Melanocyte of skin (primary cell): ENCODE results near the gene RTN4R. TPM values are rescaled to one million over a fixed set of nuclear protein-coding genes. Genes with fewer than 3 reads are reported as not detected.

Source experiments
- small RNA-seq, 2 donors: library from RNA; depleted of rRNA; stranded (forward); fragments of <200 nt; gene quantifications; one replicate each; pipeline ENCODE3, GENCODE V24; 2012
- total RNA-seq, 2 donors: library from RNA; depleted of rRNA; stranded (reverse); fragments of >200 nt; gene quantifications; 2 replicates each; pipeline ENCODE4 v1.2.3, GENCODE V29; 2012

Gene RTN4R
- 1 to 10 TPM; 2.3 to 2.4 TPM for total RNA-seq

DNA sequence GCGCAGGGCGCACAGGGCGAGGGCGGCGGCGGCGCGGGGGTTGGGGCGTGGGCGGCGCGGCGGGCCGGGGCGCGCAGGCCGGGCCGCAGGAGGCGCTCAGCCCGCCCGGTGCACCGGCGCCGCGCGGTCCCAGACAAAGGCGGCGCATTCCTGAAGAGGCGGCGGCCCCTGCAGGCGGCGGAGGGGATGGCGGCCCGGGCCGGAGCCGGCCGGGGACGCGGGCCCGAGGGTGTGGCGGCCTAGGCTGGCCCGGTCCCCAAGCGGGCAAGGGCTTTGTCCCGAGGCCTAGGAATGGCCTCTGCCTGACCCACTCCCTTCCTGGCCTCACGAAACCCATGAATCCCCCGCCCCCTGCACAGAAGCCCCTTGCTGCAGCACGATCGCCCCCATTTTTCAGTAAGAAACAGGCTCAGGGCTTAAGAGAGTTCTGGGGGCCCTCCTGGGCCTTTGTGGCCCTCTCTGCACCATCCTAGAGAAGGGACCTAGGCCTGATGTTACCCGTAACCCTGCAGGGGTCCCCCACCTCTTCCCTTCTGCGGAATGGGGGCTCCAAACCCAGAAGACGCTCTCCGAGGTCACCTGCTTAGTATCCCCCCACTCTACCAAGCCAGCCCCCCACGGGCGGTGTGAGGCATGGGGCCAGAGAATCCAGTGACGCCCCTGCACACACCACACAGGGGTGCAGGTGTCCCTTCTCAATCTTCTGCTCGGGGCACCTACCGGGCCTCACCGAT lies at the start of gene RTN4R:
TSS of gene RTN4R (minus strand) at position 40 of the 734 bp plus-strand sequence. CDS start 226 bp downstream, outside the sequence.

Small RNA genes within 50 kb of the gene (small RNA-seq; reads per million reads assigned to genes)
- gene MIR1286, result 0.12 to 0.51 reads per million in 2 donors

Other genes starting within 250 kb of the RTN4R start
- gene TANGO2, start 247.2 kb downstream of the RTN4R start, total RNA-seq, result 10 to 100 TPM; 58.3 to 59.5 TPM
- gene DGCR8, start 188.1 kb downstream of the RTN4R start, total RNA-seq, result 10 to 100 TPM; 16.5 to 18.6 TPM
- 100 to 1,000 TPM; 156 to 424 TPM for gene RANBP1, start 152.2 kb downstream of the RTN4R start, total RNA-seq
- 10 to 100 TPM; 48.9 to 50.0 TPM for gene TRMT2A, start 151.1 kb downstream of the RTN4R start, total RNA-seq
- 10 to 100 TPM; 11.3 to 12.7 TPM for gene ZDHHC8, start 136.5 kb downstream of the RTN4R start, total RNA-seq
- under 1 TPM; under 0.01 to 0.33 TPM for gene CCDC188, start 117.3 kb downstream of the RTN4R start, total RNA-seq
- gene DGCR6L, start 51.7 kb upstream of the RTN4R start, total RNA-seq, result 10 to 100 TPM; 55.6 to 56.1 TPM
- 10 to 100 TPM; 11.0 to 14.7 TPM for gene ZNF74, start 125.8 kb upstream of the RTN4R start, total RNA-seq
- gene SCARF2, start 169.5 kb upstream of the RTN4R start, total RNA-seq, result 10 to 100 TPM in 1 of 2 donors, 1 to 10 TPM in 1; 3.1 to 16.3 TPM
- gene KLHL22, start 227.5 kb upstream of the RTN4R start, total RNA-seq, result 10 to 100 TPM; 27.0 to 34.4 TPM
- gene MED15, start 239.3 kb upstream of the RTN4R start, total RNA-seq, result 10 to 100 TPM; 82.9 to 96.2 TPM